ENCODE results near the gene SLC30A2. TPM values are rescaled to one million over a fixed set of nuclear protein-coding genes. Genes with fewer than 3 reads are reported as not detected.

SLC30A2 gene
- total RNA-seq, 1 experiment from 2014 or later = 0.23 TPM

DNA sequence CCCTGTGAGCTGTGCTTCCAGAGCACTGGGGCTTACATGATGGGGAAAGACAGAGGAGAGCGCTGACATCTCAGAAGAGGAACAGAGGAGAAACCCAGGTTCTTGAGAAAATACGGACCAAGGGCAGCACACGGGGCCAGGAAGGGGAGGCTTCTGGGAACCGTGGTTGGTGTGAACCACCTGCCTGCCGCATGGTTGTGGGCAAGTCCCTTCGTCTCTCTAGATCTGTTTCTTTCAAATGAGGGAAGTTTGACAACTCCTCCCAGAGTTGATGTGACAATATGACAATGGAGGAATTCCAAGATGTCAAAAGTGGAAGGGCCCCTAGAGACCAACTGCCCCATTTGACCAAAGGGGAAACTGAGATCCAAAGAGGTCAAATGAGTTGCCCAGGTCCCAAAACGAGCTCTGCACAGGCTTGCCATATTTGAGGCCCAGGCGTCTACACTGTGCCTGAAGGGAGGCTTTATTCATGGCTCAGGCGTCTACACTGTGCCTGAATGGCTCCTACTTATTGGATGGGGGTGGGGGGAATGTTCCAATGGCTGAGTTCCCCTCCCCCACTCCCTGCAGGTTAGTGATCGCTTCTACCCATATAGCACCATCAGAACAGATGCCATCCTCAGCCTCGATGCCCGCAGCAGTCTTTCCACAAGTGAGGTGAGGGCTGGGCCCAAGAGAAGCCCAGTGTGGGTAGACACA lies 13.1 kb downstream of the SLC30A2 start:
- peaks cover 2% of the 10 kb centered on the region; the same call in 1 of the 2 replicates for H3K36me3 ChIP-seq (ENCODE audit: control insufficient read depth, insufficient read depth, low read length)
- ATAC-seq = no peak
- no peaks in the 10 kb centered on the region for H3K9me3 ChIP-seq (ENCODE audit: control insufficient read depth, insufficient read depth, low read depth, low read length)

GRCh38 chr1:26031611-26032220 lies 14.2 kb downstream of the SLC30A2 start:
- peaks cover 14% of the 10 kb centered on the region for H3K4me1 ChIP-seq (ENCODE audit: control insufficient read depth, insufficient read depth, low read length)
- H3K4me3 ChIP-seq (ENCODE audit: low read depth in 2 of 2, low read length in 2 of 2) = no peak overlapping the region
- ATAC-seq (no peak), DNase-seq (ENCODE audit: low read depth, low spot score) (no peak)
- BruUV-seq (replicated peaks) = no TSS peak
- H3K36me3 ChIP-seq (ENCODE audit: control insufficient read depth, insufficient read depth, low read length) = peaks cover 2% of the 10 kb centered on the region; the same call in 1 of the 2 replicates
- no peaks in the 10 kb centered on the region for H3K9me3 ChIP-seq (ENCODE audit: control insufficient read depth, insufficient read depth, low read depth, low read length)
- in situ Hi-C loops (cut with HindIII; ENCODE audit: low pct_unique_long_range_greater_than_20kb, low sequenced_read_pairs) = no loop called here
- H3K27me3 ChIP-seq (ENCODE audit: control insufficient read depth, insufficient read depth, low read length) = no peaks in the 10 kb centered on the region
- ChIA-PET POLR2A (no interaction called here), CTCF (no interaction called here)
- TF ChIP-seq POLR2AphosphoS5 (IDR thresholded peaks at IDR 0.05; ENCODE audit: low read depth, low read length) (no peak), SIN3A (IDR thresholded peaks at IDR 0.05; ENCODE audit: borderline replicate concordance, insufficient read depth, low read depth, low read length) (no peak), TCF7L2 (IDR thresholded peaks at IDR 0.05; ENCODE audit: low read depth, low read length) (no peak), CTCF (IDR thresholded peaks at IDR 0.05) (no peak)
- TF ChIP-seq, protein P1, sequence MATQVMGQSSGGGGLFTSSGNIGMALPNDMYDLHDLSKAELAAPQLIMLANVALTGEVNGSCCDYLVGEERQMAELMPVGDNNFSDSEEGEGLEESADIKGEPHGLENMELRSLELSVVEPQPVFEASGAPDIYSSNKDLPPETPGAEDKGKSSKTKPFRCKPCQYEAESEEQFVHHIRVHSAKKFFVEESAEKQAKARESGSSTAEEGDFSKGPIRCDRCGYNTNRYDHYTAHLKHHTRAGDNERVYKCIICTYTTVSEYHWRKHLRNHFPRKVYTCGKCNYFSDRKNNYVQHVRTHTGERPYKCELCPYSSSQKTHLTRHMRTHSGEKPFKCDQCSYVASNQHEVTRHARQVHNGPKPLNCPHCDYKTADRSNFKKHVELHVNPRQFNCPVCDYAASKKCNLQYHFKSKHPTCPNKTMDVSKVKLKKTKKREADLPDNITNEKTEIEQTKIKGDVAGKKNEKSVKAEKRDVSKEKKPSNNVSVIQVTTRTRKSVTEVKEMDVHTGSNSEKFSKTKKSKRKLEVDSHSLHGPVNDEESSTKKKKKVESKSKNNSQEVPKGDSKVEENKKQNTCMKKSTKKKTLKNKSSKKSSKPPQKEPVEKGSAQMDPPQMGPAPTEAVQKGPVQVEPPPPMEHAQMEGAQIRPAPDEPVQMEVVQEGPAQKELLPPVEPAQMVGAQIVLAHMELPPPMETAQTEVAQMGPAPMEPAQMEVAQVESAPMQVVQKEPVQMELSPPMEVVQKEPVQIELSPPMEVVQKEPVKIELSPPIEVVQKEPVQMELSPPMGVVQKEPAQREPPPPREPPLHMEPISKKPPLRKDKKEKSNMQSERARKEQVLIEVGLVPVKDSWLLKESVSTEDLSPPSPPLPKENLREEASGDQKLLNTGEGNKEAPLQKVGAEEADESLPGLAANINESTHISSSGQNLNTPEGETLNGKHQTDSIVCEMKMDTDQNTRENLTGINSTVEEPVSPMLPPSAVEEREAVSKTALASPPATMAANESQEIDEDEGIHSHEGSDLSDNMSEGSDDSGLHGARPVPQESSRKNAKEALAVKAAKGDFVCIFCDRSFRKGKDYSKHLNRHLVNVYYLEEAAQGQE (IDR thresholded peaks at IDR 0.05; ENCODE audit: insufficient read depth in 1 of 2, low read depth in 2 of 2, low read length in 1 of 2) = no peak
- H3K27ac ChIP-seq (ENCODE audit: low read length) = no peak overlapping the region
- intact Hi-C loops (cut with micrococcal nuclease; ENCODE audit: unreplicated experiment) = loop anchor here (10.0 kb wide), 1 partner anchor 63 kb away; no protein-coding TSS in a partner anchor

More for the DNA sequence above, 13.1 kb downstream of the SLC30A2 start:
- in situ Hi-C loops (cut with HindIII; ENCODE audit: low pct_unique_long_range_greater_than_20kb, low sequenced_read_pairs) = no loop called here
- no peaks in the 10 kb centered on the region for H3K27me3 ChIP-seq (ENCODE audit: control insufficient read depth, insufficient read depth, low read length)
- intact Hi-C loops (cut with micrococcal nuclease; ENCODE audit: unreplicated experiment) = loop anchor here (10.0 kb wide), 1 partner anchor 62 kb away; no protein-coding TSS in a partner anchor
- ChIA-PET CTCF (no interaction called here), POLR2A (no interaction called here)
- TF ChIP-seq TCF7L2 (IDR thresholded peaks at IDR 0.05; ENCODE audit: low read depth, low read length) (no peak), SIN3A (IDR thresholded peaks at IDR 0.05; ENCODE audit: borderline replicate concordance, insufficient read depth, low read depth, low read length) (no peak), CTCF (IDR thresholded peaks at IDR 0.05) (no peak), POLR2AphosphoS5 (IDR thresholded peaks at IDR 0.05; ENCODE audit: low read depth, low read length) (no peak)
- TF ChIP-seq, protein P1 (IDR thresholded peaks at IDR 0.05; ENCODE audit: insufficient read depth in 1 of 2, low read depth in 2 of 2, low read length in 1 of 2) = no peak
- peaks cover 16% of the 10 kb centered on the region for H3K4me1 ChIP-seq (ENCODE audit: control insufficient read depth, insufficient read depth, low read length)
- H3K27ac ChIP-seq (ENCODE audit: low read length) = no peak overlapping the region
- no TSS peak for BruUV-seq (replicated peaks)
- no peak for DNase-seq (ENCODE audit: low read depth, low spot score)
- no peak overlapping the region for H3K4me3 ChIP-seq (ENCODE audit: low read depth in 2 of 2, low read length in 2 of 2)
